IMR-90 (cell line): ENCODE measurements around the gene FAXC.

Source experiments
- CTCF ChIP-seq: conservative IDR thresholded peaks from 2 replicates; pipeline ENCODE4 v1.5.1; 2012; ENCODE audit warnings: mild to moderate bottlenecking, low read depth, low read length, improper control_type of control experiment
- POLR2A ChIP-seq: IDR thresholded peaks from 2 replicates; pipeline ENCODE4 v1.6.1; 2012; ENCODE audit warnings: mild to moderate bottlenecking, low read depth, low read length
- RAD21 ChIP-seq: IDR thresholded peaks from 2 replicates; pipeline ENCODE4 v1.6.1; 2012; ENCODE audit warnings: low read length, improper control_type of control experiment
- USF2 ChIP-seq: fragments of 150-350 bp; IDR thresholded peaks from 2 replicates; pipeline ENCODE4 v1.6.1; 2017; ENCODE audit warnings: mild to moderate bottlenecking, antibody characterized with exemption, low read length, low read depth

- TF ChIP-seq CTCF = no peak
- no peak for TF ChIP-seq RAD21
- no peak for TF ChIP-seq POLR2A
- no peak for TF ChIP-seq USF2
These were observed 94.6 kb downstream of the FAXC start for GRCh38 chr6:99254616-99255550.
